ENCODE results near the gene KCNIP1.
"Not testable (repeated sequence)": the region's sequence is repeated elsewhere in the genome, so short reads cannot be mapped to it uniquely, and the experiment has no call there.

The KCNIP1 gene

GRCh38 chr5:170740551-170741205 is 236.9 kb downstream of the KCNIP1 start:
- DNase-seq (ENCODE audit: insufficient read length, low spot score), result no peak

DNA sequence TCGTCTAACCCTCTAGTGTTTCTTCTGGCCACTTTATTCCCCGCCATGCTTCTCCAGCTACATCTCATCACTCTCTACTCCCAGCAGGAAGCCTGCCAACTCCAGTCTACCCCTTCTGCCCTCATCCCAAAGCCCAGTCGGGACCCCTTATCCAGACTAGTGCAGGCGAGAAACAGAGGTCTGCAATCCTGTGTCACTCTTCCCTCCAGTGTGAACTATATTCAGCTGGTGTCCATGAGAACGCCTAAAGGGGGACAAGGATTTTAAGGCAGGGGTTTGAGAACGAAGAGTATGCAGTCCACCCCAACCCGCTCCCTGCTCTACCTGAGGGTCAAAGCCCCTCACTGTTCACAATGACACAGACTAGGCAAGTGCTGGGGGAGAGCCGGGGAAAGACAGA is 238.0 kb downstream of the KCNIP1 start:
- DNase-seq (ENCODE audit: insufficient read length, low spot score), result no peak
- no peak for FAIRE-seq

More at GRCh38 chr5:170740551-170741205, 236.9 kb downstream of the KCNIP1 start:
- FAIRE-seq, result no peak

DNA sequence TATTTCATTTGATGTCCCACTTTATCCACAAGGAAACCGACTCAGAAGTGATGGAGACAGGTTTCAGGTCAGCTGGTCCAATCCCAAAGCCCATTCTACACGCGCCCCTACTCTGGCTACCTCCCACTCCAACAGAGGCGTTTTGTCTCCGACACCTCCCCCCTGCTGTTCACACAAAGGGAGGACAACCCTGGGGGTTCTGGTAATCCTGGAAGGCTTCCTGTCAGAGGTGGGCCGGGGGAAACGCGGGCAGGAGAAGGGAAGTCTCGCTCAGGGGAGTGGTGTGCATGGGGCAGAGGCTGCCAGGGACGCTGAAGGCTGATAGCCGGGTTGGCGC is 240.0 kb downstream of the KCNIP1 start:
- FAIRE-seq (no peak), DNase-seq (ENCODE audit: insufficient read length, low spot score) (no peak)

DNA sequence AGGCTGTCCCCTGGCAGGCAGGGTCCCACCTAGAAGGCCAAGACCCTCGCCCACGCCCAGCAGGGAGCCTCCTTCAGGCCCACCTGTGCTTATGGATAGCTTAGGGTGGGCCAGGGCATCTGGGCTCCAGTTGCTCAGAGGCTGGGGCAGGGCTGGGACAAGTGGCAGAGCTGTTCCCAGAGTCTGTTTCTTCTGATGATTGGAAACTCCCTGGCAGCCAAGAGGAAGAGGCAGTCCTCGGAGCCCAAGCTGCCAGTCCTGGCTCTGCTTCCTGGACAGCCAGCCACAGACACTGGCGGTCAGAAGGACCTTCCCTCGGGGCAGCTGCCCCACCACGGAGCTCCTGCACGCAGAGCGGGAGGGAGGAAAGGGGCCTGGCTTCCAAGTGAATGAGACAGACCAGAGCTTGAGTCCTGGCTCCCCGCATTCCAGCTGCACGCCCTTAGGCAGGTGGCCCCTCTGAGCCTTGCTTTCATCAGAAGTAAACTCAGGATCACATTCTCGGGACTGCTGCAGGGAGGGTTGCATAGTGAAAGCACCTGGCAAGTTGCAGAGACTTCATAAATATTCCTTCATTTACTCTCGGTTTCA is 241.8 kb downstream of the KCNIP1 start:
- DNase-seq (ENCODE audit: insufficient read length, low spot score) (peak; percentile 62), FAIRE-seq (no peak)

DNA sequence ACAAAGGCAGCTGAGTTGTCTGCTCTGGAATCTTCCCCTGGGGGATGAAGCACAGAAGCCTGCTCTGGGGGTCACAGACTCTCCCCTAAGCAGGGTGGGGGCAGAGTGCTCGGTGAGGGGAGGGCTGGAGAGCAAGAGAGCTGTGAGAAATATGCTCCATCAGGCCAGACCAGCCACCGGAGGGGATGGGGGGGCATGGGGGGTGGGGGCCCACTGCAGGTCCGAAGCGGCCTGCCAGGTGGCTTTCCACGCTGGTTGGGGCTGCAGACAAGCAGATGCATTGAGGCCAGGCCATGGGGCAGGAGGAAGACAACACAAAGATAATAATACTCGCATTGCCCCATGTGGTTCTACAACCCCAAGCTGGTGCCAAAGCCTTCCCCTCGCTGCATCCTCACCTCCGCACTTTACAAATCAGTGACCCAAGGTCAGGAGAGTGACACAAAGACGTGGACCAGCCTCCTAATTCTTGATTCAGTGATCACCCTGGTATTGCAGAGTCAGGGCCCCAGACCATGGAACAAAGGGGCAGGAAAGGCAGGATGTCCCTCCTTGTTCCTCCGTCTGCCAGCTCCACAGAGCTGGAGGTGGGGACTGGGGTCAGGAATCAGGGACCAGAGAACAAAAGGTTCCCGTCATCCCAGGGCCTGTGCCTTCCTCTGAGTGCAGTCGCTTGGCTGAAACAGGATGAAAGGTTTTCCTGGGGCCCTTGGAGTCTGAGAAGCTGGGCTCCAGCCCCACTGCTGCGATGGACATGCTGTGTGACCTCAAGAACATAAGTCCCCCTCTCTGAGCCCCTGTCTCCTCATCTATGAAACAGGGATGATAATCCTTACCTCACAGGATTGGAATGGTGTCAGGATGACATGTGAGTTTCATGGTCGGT is 242.5 kb downstream of the KCNIP1 start:
- DNase-seq (ENCODE audit: insufficient read length, low spot score), result no peak
- no peak for FAIRE-seq

- no peak for DNase-seq (ENCODE audit: insufficient read length, low spot score)
- FAIRE-seq, result no peak
Measured at GRCh38 chr5:170746961-170747340, 243.1 kb downstream of the KCNIP1 start.

DNA sequence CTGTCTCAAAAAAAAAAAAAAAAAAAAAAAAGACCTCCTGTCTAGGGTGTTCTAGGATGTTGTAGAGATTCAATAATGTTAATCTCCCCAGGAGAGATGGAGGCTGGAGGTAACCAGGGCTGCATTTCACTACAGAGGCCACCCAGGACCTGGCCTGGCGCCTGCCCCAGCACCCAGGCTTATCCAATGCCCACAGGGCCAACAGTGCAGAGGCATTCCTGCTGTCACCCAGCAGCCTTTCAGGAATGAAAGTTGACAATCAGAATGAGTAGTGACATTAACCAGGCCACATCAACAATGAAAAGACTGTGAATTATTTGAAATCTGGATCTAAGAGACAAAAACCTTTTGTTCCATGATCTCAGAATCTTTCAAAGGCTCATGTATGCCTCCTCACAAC is 243.5 kb downstream of the KCNIP1 start:
- DNase-seq (ENCODE audit: insufficient read length, low spot score) (no peak), FAIRE-seq (no peak)

DNA sequence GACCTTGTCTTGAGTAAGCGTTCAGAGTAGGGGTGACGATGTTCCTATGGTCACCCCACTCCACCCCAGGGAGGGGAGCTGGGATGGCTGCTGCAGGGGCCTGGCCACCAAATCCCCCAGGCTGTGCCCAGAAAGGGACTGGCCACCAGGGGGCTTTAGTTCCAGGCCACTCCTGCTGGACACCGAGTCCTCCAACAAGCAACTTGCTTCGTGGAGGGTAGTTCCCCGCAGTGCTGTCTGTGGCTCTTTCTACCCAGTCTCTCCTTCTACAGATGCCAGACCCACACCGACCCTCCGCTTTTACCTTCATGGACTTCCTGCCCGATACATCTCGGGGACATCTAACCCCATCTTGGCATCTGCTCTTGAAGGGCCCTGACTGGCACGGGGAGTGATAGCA is 244.0 kb downstream of the KCNIP1 start:
- DNase-seq (ENCODE audit: insufficient read length, low spot score) (no peak), FAIRE-seq (no peak)

- FAIRE-seq (no peak), DNase-seq (ENCODE audit: insufficient read length, low spot score) (no peak)
Measured at GRCh38 chr5:170748951-170749471, 245.2 kb downstream of the KCNIP1 start.

GRCh38 chr5:170749911-170750431 is 246.2 kb downstream of the KCNIP1 start:
- FAIRE-seq (no peak), DNase-seq (ENCODE audit: insufficient read length, low spot score) (no peak)

DNA sequence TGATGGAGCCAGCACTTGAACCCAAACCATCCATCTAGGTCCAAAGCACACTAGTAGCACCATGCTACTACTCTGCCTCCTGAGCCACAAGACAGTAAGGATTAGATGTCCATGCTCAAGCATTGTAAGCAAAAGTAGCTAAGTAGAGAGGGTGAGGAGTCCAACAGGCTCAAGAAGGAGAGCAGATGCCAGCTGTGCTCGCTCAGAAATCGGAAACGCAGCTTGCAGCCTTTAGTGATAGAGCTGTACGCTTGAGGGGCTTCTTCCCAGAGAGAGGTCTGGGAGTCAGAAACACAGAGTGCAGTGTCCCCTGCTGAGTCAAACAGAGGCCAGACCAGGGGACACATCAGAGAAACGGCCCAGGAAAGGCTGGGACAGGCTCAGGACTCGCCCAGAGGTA is 247.0 kb downstream of the KCNIP1 start:
- FAIRE-seq, result no peak

DNA sequence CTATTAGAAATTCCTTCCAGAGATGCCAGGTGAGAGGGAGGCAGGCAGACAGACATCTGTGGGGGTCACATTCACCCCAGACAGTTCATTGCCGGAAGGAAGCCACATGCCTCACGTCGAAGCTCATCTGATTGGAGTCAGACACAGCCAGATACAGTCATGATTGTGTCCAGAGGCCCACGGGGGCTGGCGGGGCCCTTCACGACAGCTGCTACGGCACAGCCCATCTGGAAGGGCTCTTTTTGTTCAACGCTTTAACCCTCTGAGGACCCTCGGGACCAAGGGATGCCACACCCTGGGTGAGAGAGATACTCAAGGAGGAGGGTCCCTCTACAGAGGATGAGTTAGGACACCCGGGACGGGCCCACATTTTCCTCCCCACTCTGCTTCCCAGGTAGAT is 247.8 kb downstream of the KCNIP1 start:
- DNase-seq (ENCODE audit: insufficient read length, low spot score) (no peak), FAIRE-seq (no peak)

More for the DNA sequence above, 247.0 kb downstream of the KCNIP1 start:
- DNase-seq (ENCODE audit: insufficient read length, low spot score), result no peak

GRCh38 chr5:170752257-170753215 is 248.7 kb downstream of the KCNIP1 start:
- DNase-seq (ENCODE audit: insufficient read length, low spot score) (peak; percentile 25), FAIRE-seq (no peak)

- FAIRE-seq, result no peak
- DNase-seq (ENCODE audit: insufficient read length, low spot score), result no peak
Measured at GRCh38 chr5:170753311-170753710, 249.5 kb downstream of the KCNIP1 start.

DNA sequence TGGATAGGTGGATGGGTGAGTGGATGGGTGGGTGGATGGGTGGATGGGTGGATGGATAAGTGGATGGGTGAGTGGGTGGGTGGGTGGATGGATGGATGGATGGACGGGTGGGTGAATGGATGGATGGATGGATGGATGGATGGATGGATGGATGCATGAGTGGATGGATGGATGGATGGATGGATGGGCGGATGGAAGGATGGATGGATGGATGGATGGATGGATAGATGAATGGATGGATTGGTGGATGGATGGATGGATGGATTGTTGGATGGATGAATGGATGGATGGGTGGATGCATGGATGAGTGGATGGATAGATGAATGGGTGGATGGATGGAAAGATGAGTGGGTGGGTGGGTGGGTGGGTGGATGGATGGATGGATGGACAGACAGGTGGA is 250.7 kb downstream of the KCNIP1 start:
- not testable (repeated sequence) for DNase-seq (ENCODE audit: insufficient read length, low spot score); FAIRE-seq

GRCh38 chr5:170755679-170756456 is 252.0 kb downstream of the KCNIP1 start:
- no peak for FAIRE-seq
- no peak for DNase-seq (ENCODE audit: insufficient read length, low spot score)

- FAIRE-seq (no peak), DNase-seq (ENCODE audit: insufficient read length, low spot score) (no peak)
Measured at GRCh38 chr5:170756691-170757090, 252.9 kb downstream of the KCNIP1 start.

- FAIRE-seq (no peak), DNase-seq (ENCODE audit: insufficient read length, low spot score) (peak; percentile 38)
Measured at GRCh38 chr5:170757182-170757601, 253.4 kb downstream of the KCNIP1 start.

DNA sequence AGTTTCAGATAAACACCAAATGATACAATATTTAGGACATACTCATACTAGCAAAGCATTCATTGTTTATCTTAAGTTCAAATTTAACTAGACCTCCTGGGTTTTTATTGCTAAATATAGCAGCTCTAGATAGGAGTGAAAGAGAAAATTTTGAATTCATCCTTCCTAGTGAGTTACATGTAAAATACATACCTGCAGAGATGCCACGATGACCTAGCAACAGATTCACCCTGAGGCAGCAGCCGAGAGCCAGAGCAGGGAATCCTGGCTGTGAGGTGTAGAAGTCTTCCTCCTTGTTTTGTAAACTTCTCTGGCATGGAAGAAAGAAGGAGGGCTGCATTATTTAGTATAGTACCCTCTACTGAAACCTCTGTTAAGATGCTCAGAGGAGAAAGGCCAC is 253.8 kb downstream of the KCNIP1 start:
- FAIRE-seq, result no peak
- DNase-seq (ENCODE audit: insufficient read length, low spot score), result no peak
